CD4-positive, alpha-beta T cell treated with Interleukin-2 at 100 ng/mL for 4 hours (primary cell): ENCODE measurements around the gene PIK3CG.

Source experiments
- DNase-seq: peaks from one replicate; pipeline ENCODE4 v3.0.0-alpha.2; 2020; ENCODE audit warnings: low spot score

Gene PIK3CG

GRCh38 chr7:106858618-106859532, 6.2 kb upstream of the PIK3CG start:
- DNase-seq = no peak

GRCh38 chr7:106862317-106863089, 2.6 kb upstream of the PIK3CG start:
- DNase-seq = no peak

GRCh38 chr7:106863274-106863997, 1.6 kb upstream of the PIK3CG start:
- DNase-seq = no peak

GRCh38 chr7:106864298-106865081, 592 bp upstream of the PIK3CG start:
- DNase-seq = peak; percentile 10

GRCh38 chr7:106866298-106867281, 1.5 kb downstream of the PIK3CG start:
- DNase-seq = peak; percentile 40

- no peak for DNase-seq
Measured at GRCh38 chr7:106867641-106868351, 2.7 kb downstream of the PIK3CG start.

GRCh38 chr7:106868364-106868763, 3.3 kb downstream of the PIK3CG start:
- DNase-seq = no peak

- no peak for DNase-seq
Measured at GRCh38 chr7:106869954-106870353, 4.9 kb downstream of the PIK3CG start.

- DNase-seq = no peak
Measured at GRCh38 chr7:106870528-106870927, 5.4 kb downstream of the PIK3CG start.

GRCh38 chr7:106870983-106871410, 5.9 kb downstream of the PIK3CG start:
- DNase-seq = peak; percentile 51

GRCh38 chr7:106871793-106872571, 6.9 kb downstream of the PIK3CG start:
- no peak for DNase-seq

GRCh38 chr7:106872763-106873162, 7.7 kb downstream of the PIK3CG start:
- no peak for DNase-seq

GRCh38 chr7:106874076-106874475, 9.0 kb downstream of the PIK3CG start:
- no peak for DNase-seq

- DNase-seq = no peak
Measured at GRCh38 chr7:106875508-106875907, 10.4 kb downstream of the PIK3CG start.

GRCh38 chr7:106878748-106879439, 13.8 kb downstream of the PIK3CG start:
- DNase-seq = no peak

- DNase-seq = no peak
Measured at GRCh38 chr7:106881984-106882383, 16.9 kb downstream of the PIK3CG start.

GRCh38 chr7:106883456-106884026, 18.5 kb downstream of the PIK3CG start:
- DNase-seq = no peak

GRCh38 chr7:106885652-106886051, 20.6 kb downstream of the PIK3CG start:
- no peak for DNase-seq
